Prostate gland (tissue), 2 donors: ENCODE measurements around the gene ELOVL3. TPM values are rescaled to one million over a fixed set of nuclear protein-coding genes. Genes with fewer than 3 reads are reported as not detected.

Source experiments
- DNase-seq: peaks from one replicate; pipeline ENCODE4 v3.0.0-alpha.2; 2019; ENCODE audit warnings: low spot score
- H3K27ac ChIP-seq, 2 donors: fragments of 200-600 bp; sonication (generic); 2 replicates each; pipeline ENCODE4 v1.5.1; 2017 to 2019
- H3K27me3 ChIP-seq: fragments of 200-600 bp; sonication (generic); replicated peaks from 2 replicates; pipeline ENCODE4 v1.5.1; 2019; ENCODE audit not compliant: insufficient read depth
- H3K36me3 ChIP-seq, 2 donors: fragments of 200-600 bp; sonication (generic); 1 replicate in 1 of 2; 2 replicates in 1 of 2; pipeline versions ENCODE4 v1.5.1 to v1.8.1; 2017 to 2019
- H3K4me1 ChIP-seq: fragments of 200-600 bp; sonication (generic); replicated peaks from 2 replicates; pipeline ENCODE4 v1.5.1; 2019
- H3K4me3 ChIP-seq, 2 donors: fragments of 200-600 bp; sonication (generic); 2 replicates each; pipeline ENCODE4 v1.5.1; 2017 to 2019
- H3K9me3 ChIP-seq: fragments of 200-600 bp; sonication (generic); 2 replicates; pipeline ENCODE4 v1.5.1; 2017
- POLR2A ChIP-seq: fragments of 450-650 bp; IDR thresholded peaks from one replicate; pipeline ENCODE4 v1.6.1; 2016; ENCODE audit warnings: antibody characterized with exemption, mild to moderate bottlenecking
- POLR2AphosphoS5 ChIP-seq: sonication (generic); formaldehyde crosslinking; IDR thresholded peaks from one replicate; pipeline ENCODE4 v1.6.1; 2017; ENCODE audit warnings: antibody characterized with exemption
- WGBS: methylation state at CpG from one replicate; pipeline ENCODE4 v1.1.5; 2018; 5-methylcytosine and 5-hydroxymethylcytosine counted together
- intact Hi-C: fragments of 100-400 bp; cut with DNase I; formaldehyde crosslinking; loops from one replicate; pipeline ENCODE4 v1.14.2; 2022
- total RNA-seq, 2 donors: library from RNA; depleted of rRNA; stranded (reverse); fragments of >200 nt; gene quantifications; one replicate each; pipeline ENCODE4 v1.1.0, GENCODE V29; 2016
- TF ChIP-seq, protein P1 (sequence below), 4 experiments: fragments of 200-600 bp in 2 of 4; fragments of 450-650 bp in 2 of 4; sonication (generic) in 2 of 4; IDR thresholded peaks; 1 replicate in 3 of 4; 2 replicates in 1 of 4; pipeline ENCODE4 v1.5.1; 2016 to 2019; ENCODE audit warnings: antibody characterized with exemption in 4 of 4, mild to moderate bottlenecking in 2 of 4, moderate library complexity in 2 of 4

The ELOVL3 gene
- total RNA-seq, 2 donors from 2014 or later = 4.4 TPM; not detected in 1

DNA sequence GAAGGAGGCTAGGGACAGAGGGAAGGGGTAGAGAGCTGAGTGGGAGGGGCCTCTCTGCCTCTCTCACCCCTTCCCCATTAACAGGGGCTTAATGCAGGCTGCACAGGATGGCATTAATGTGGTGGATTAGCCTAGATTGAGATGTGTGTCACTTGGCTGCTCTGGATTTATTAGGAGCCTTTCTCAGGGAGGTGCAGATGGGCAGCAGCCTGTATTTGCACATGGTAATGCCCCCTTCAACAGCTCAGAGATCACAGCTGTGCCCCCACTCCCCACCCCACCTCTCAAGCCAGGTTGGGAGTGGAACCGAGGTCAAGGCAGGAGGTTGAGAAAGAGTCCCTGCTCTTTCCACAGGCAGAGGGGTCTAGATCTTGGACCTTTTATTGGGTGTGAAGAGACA lies 7.9 kb downstream of the ELOVL3 start:
- H3K4me1 ChIP-seq = no peaks in the 10 kb centered on the region
- no peak overlapping the region for H3K27ac ChIP-seq
- H3K9me3 ChIP-seq = no peaks in the 10 kb centered on the region
- intact Hi-C loops = loop anchor here (10.0 kb wide), 1 partner anchor 351 kb away; no protein-coding TSS in a partner anchor
- 91% methylated on average over 1 of the region's 1 CpG for WGBS
- no peaks in the 10 kb centered on the region for H3K36me3 ChIP-seq
- no peaks in the 10 kb centered on the region for H3K27me3 ChIP-seq
- no peak overlapping the region for H3K4me3 ChIP-seq
- DNase-seq = no peak
- no peak for TF ChIP-seq POLR2AphosphoS5
- TF ChIP-seq POLR2A = no peak
- TF ChIP-seq, protein P1, sequence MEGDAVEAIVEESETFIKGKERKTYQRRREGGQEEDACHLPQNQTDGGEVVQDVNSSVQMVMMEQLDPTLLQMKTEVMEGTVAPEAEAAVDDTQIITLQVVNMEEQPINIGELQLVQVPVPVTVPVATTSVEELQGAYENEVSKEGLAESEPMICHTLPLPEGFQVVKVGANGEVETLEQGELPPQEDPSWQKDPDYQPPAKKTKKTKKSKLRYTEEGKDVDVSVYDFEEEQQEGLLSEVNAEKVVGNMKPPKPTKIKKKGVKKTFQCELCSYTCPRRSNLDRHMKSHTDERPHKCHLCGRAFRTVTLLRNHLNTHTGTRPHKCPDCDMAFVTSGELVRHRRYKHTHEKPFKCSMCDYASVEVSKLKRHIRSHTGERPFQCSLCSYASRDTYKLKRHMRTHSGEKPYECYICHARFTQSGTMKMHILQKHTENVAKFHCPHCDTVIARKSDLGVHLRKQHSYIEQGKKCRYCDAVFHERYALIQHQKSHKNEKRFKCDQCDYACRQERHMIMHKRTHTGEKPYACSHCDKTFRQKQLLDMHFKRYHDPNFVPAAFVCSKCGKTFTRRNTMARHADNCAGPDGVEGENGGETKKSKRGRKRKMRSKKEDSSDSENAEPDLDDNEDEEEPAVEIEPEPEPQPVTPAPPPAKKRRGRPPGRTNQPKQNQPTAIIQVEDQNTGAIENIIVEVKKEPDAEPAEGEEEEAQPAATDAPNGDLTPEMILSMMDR (IDR thresholded peaks at IDR 0.05) = no peak

DNA sequence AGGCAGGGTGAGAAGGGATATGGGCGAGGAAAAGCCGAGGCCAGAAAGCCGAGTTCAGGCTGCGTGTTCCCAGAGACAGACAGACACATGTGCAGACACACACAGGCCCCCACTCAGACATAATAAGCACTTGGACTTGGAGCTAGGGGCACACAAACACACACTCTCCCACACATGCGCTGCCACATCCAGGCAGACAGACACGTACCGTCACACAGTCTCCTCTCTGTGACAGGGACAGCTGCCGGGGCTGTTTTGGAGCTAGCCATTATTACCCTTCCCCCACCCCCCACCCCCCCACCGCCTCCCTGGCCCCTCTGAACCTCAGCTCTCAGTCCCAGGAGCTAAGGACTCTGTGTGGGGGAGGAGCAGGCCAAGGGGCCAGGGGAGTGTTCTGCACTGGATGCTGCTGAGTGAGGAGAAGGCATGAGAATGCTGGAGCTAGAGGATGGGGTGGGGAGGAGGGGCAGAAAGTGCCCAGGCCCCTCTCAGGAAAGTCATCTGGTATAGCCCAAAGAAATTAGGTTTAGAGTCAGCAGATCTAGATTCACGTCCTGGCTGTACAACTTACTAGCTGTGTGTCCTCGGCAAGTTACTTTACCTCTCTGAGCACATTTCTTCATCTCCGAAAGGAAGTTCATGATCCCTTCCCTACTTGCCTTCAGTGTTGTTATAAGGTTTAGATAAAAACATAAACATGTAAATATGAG lies 8.9 kb downstream of the ELOVL3 start:
- intact Hi-C loops = loop anchor here (10.0 kb wide), 1 partner anchor 350 kb away; no protein-coding TSS in a partner anchor
- no peak for DNase-seq
- Histone ChIP-seq H3K27me3 (no peaks in the 10 kb centered on the region), H3K36me3 (no peaks in the 10 kb centered on the region), H3K27ac (no peak overlapping the region), H3K9me3 (no peaks in the 10 kb centered on the region), H3K4me3 (no peak overlapping the region), H3K4me1 (no peaks in the 10 kb centered on the region)
- WGBS = 69% methylated on average over 12 of the region's 12 CpGs
- TF ChIP-seq POLR2AphosphoS5 (no peak), POLR2A (no peak)
- TF ChIP-seq, protein P1 (IDR thresholded peaks at IDR 0.05) = no peak

DNA sequence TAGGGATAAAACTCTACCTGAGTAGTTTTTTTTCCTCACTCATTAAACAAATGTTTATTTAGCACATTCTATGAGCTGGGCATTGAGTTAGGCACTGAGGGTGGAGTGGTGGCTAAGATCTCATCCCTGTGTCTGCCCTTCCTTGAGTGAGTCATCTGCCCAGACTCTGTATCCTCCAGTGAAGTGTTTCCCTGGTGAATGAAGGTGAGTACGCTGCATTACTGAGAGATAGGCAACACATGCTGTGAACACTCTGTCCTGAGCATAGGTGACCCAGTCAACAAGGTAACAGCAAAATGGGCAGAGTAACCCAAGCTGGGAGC lies 9.5 kb downstream of the ELOVL3 start:
- Histone ChIP-seq H3K36me3 (no peaks in the 10 kb centered on the region), H3K27me3 (no peaks in the 10 kb centered on the region), H3K9me3 (no peaks in the 10 kb centered on the region), H3K27ac (no peak overlapping the region), H3K4me3 (no peak overlapping the region), H3K4me1 (peaks cover under 1% of the 10 kb centered on the region)
- WGBS = 96% methylated on average over 1 of the region's 1 CpG
- intact Hi-C loops = loop anchor here (10.0 kb wide), 1 partner anchor 349 kb away; no protein-coding TSS in a partner anchor
- no peak for DNase-seq
- TF ChIP-seq, protein P1 (IDR thresholded peaks at IDR 0.05) = no peak
- TF ChIP-seq POLR2A (no peak), POLR2AphosphoS5 (no peak)

DNA sequence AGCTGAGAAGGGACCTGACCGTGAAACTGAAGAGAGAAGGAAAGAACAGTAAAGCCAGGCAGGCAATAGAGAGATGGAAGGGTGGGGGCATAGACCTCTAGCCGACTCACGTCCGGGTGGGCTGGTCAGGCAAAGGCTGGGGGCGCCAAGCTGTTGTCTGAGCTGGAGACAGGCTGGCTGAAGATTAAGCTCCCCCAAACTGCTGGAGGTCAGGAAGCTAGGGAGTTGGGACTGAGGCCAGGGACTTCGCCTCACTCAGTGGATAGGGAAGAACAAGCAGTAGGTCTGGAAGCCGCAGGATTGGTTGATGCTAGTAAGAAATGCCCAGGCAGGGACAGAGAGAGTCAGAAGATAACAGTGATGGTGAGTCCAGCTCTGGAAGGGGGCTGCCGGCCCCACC lies 9.9 kb downstream of the ELOVL3 start:
- Histone ChIP-seq H3K4me1 (peaks cover 5% of the 10 kb centered on the region), H3K36me3 (no peaks in the 10 kb centered on the region), H3K9me3 (no peaks in the 10 kb centered on the region), H3K4me3 (no peak overlapping the region), H3K27ac (no peak overlapping the region), H3K27me3 (no peaks in the 10 kb centered on the region)
- WGBS = 55% methylated on average over 8 of the region's 8 CpGs
- intact Hi-C loops = loop anchor here (10.0 kb wide), 1 partner anchor 349 kb away; no protein-coding TSS in a partner anchor
- DNase-seq = no peak
- TF ChIP-seq POLR2A = no peak
- no peak for TF ChIP-seq POLR2AphosphoS5
- TF ChIP-seq, protein P1 (IDR thresholded peaks at IDR 0.05) = no peak

DNA sequence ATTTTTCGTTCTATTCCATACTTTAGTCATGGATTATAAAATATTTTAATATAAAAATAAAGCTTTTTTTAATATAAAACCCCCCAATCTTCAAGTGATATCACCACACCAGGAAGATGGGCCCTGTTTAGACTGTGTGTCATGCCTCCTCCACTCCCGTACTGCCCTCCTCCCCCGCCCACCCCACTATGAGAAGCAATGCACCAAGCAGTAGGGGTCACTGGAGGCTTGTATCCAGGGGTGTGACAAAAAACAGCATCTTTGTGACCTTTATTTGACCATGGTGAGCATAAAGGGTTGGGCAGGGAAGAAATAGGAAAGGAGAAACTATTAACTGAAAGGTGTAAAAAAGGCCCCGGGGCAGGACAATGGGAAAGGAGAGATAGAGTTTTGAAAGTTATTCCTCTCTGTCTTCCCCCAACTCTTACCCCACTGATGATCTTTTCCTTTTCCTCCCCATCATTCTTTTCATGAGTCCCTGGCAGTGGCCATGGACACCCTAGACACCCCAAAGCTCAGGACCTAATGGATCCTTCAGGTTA lies 11.7 kb downstream of the ELOVL3 start:
- no peak overlapping the region for H3K27ac ChIP-seq
- no peaks in the 10 kb centered on the region for H3K27me3 ChIP-seq
- TF ChIP-seq, protein P1 (IDR thresholded peaks at IDR 0.05) = no peak
- TF ChIP-seq POLR2A = no peak
- TF ChIP-seq POLR2AphosphoS5 = no peak
- H3K9me3 ChIP-seq = no peaks in the 10 kb centered on the region
- H3K36me3 ChIP-seq = no peaks in the 10 kb centered on the region
- DNase-seq = no peak
- no peak overlapping the region for H3K4me3 ChIP-seq
- intact Hi-C loops = loop anchor here (10.0 kb wide), 1 partner anchor 347 kb away; no protein-coding TSS in a partner anchor
- 85% methylated on average over 4 of the region's 4 CpGs for WGBS
- peaks cover 6% of the 10 kb centered on the region for H3K4me1 ChIP-seq
